Left lung (tissue), 10 donors: ENCODE data around the gene SRCIN1. TPM values are rescaled to one million over a fixed set of nuclear protein-coding genes. Genes with fewer than 3 reads are reported as not detected.
A peak's percentile ranks its signal among the peaks of the same experiment; 100 is the strongest.
"Not testable (repeated sequence)": the region's sequence is repeated elsewhere in the genome, so short reads cannot be mapped to it uniquely, and the experiment has no call there.

Experiments
- ATAC-seq: fragments of 200-7000 bp; cut with Tn5 transposase; one replicate; pipeline ENCODE4 v1.9.1; 2020; ENCODE audit warnings: moderate library complexity
- DNase-seq, 4 donors: peaks; one replicate each; pipeline ENCODE4 v3.0.0-alpha.2; 2013 to 2020
- H3K27ac ChIP-seq, 2 donors: fragments of 200-600 bp; sonication (generic) in 1 of 2; one replicate each; pipeline versions ENCODE4 v1.5.0 to v1.8.0; 2020 to 2021
- H3K27me3 ChIP-seq, 2 donors: fragments of 200-600 bp; sonication (generic) in 1 of 2; one replicate each; pipeline versions ENCODE4 v1.5.0 to v1.8.0; 2020 to 2021
- H3K36me3 ChIP-seq, 2 donors: fragments of 200-600 bp; sonication (generic) in 1 of 2; one replicate each; pipeline versions ENCODE4 v1.5.0 to v1.8.0; 2020 to 2021
- H3K4me1 ChIP-seq, 2 donors: fragments of 200-600 bp; one replicate each; pipeline ENCODE4 v1.8.0; 2021
- H3K4me3 ChIP-seq, 2 donors: fragments of 200-600 bp; sonication (generic) in 1 of 2; one replicate each; pipeline versions ENCODE4 v1.5.0 to v1.8.0; 2020 to 2021; ENCODE audit warnings: mild to moderate bottlenecking in 1 of 2
- H3K9me3 ChIP-seq, 2 donors: fragments of 200-600 bp; sonication (generic) in 1 of 2; one replicate each; pipeline versions ENCODE4 v1.5.0 to v1.8.0; 2020 to 2021
- CTCF ChIP-seq, 2 donors: fragments of 200-600 bp; sonication (generic) in 1 of 2; IDR thresholded peaks; one replicate each; pipeline versions ENCODE4 v1.5.0 to v1.8.0; 2021; ENCODE audit warnings: antibody characterized with exemption in 2 of 2
- intact Hi-C, 2 donors: fragments of 100-400 bp; cut with DNase I; formaldehyde crosslinking; loops; one replicate each; pipeline versions ENCODE4 v1.11.2 to v1.14.2; 2022
- polyA plus RNA-seq, 6 donors: library from polyadenylated mRNA; unstranded; fragments of 120-200 nt; gene quantifications; one replicate each; pipeline ENCODE4 v1.2.1, GENCODE V29; 2013; ENCODE audit not compliant: insufficient read length in 6 of 6
- total RNA-seq, 2 donors: library from RNA; stranded (reverse); fragmentation: NEBNext Ultra II Directional; extraction: Animal tissue kit (Norgen Biotek cat#: 25700); gene quantifications; one replicate each; pipeline ENCODE4 v1.2.1, GENCODE V29; 2021
- donor health status: DM: no; HTN: yes; CAD: no.
- donor health status: DM: no; HTN: no; CAD: no.

SRCIN1 gene
- total and polyA plus RNA-seq, 8 donors, result 2.7 to 10.6 (median 7.4) TPM

DNA sequence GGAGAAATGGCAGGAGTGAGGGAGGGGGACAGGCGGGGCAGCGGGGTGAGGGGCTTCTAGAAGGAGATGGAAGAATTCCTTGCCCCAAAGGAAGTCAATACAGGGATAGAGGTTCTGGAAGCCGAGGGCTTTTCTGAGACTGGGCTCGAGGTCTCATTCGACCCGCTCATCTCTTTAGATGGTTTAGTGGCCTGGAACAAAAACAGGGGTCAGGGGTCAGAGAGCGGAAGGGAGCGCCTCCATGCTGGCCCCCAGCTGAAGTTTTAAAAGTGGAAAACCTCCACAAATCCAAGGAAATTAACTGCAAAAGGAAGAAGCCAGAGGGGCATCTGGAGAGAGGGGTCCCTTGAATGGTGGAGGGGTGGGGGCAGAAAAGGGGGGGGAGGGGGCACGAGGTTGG is 72.5 kb downstream of the SRCIN1 start:
- Histone ChIP-seq H3K9me3 (no peaks in the 10 kb centered on the region), H3K27ac (no peak overlapping the region), H3K4me3 (no peak overlapping the region), H3K4me1 (no peaks in the 10 kb centered on the region), H3K27me3 (peaks cover 0 to 93% of the 10 kb centered on the region in 2 donors), H3K36me3 (no peaks in the 10 kb centered on the region)
- no peak for TF ChIP-seq CTCF (IDR thresholded peaks at IDR 0.05)
- intact Hi-C loops, result no loop called here
- peak in 1 of 4 donors; percentile 21 for DNase-seq
- ATAC-seq, result no peak

DNA sequence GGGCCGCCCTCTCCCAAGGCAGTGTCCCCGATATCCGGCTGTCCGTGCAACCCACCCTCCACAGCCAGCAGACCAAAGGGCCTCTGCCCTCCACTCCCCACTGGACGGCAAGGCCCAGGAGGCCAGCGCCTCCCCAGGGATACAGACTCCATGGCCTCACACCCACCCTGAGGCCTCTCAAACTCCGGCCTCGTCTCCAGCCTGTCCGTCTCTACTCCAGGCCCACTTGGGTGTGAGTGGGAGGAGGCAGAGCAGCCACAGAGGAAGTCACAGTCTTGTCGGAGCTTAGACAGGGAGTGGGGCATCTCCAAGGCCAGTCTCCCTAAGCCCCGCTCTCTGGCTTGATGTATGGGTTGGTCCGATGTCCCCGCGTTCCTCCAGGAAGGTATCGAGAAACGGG is 73.3 kb downstream of the SRCIN1 start:
- TF ChIP-seq CTCF (IDR thresholded peaks at IDR 0.05), result no peak
- no peaks in the 10 kb centered on the region for H3K36me3 ChIP-seq
- H3K9me3 ChIP-seq, result no peaks in the 10 kb centered on the region
- ATAC-seq (no peak), DNase-seq (peak in 1 of 4 donors; percentile 56)
- H3K27ac ChIP-seq, result no peak overlapping the region
- no peaks in the 10 kb centered on the region for H3K4me1 ChIP-seq
- H3K4me3 ChIP-seq, result no peak overlapping the region
- H3K27me3 ChIP-seq, result peaks cover 0 to 93% of the 10 kb centered on the region in 2 donors
- intact Hi-C loops, result no loop called here

GRCh38 chr17:38531761-38532160 is 74.0 kb downstream of the SRCIN1 start:
- H3K4me3 ChIP-seq, H3K27ac ChIP-seq, H3K9me3 ChIP-seq, H3K36me3 ChIP-seq, ATAC-seq, H3K4me1 ChIP-seq, intact Hi-C loops: not testable (repeated sequence)
- peaks cover 0 to 91% of the 10 kb centered on the region in 2 donors for H3K27me3 ChIP-seq
- peak in 1 of 4 donors; percentile 58 for DNase-seq

DNA sequence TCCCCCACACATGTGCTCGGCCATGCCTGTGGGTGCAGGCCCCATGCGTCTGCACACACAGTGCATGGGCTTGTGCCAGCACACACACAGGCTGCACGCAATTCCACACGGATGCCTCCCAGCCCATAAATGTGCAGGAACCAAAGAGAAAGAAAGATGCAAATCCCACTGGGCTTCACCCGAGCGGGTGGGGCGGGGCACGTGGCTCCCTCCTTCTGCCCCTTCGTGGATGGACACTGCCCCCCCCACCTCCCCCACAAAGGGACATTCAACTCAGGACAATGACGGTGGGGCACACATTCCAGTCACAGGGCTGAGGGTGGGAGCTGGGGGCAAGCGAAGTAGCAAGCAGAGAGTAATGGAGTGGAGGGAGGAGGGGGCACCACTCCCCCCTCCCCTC is 74.9 kb downstream of the SRCIN1 start:
- peaks cover 0 to 82% of the 10 kb centered on the region in 2 donors for H3K27me3 ChIP-seq
- intact Hi-C loops, H3K4me3 ChIP-seq, H3K27ac ChIP-seq, H3K9me3 ChIP-seq, H3K36me3 ChIP-seq, ATAC-seq, H3K4me1 ChIP-seq: not testable (repeated sequence)
- peak in 1 of 4 donors; percentile 33 for DNase-seq

DNA sequence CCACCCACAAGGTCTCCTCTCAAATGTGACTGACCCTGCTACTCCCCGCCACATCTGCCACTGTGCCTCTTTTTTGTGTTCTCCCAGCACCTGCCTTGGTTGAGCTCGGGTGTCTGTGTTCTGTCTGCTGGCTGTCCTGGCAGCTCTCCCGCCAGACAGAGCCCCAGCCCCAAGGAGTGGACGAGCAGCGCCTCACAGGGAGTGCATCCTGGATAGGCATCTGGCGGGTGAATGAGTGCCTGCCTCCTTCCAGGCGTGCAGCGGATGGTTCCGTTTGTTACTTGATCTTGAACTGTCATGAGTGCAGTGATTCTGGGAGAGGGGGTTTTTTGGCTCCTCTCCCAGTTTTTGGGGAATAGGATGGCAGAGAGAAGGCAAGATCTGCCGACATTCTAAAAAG is 77.6 kb downstream of the SRCIN1 start:
- H3K36me3 ChIP-seq, ATAC-seq, H3K27ac ChIP-seq, H3K4me3 ChIP-seq, intact Hi-C loops, H3K9me3 ChIP-seq, H3K4me1 ChIP-seq: not testable (repeated sequence)
- peak in 1 of 4 donors; percentile 42 for DNase-seq
- peaks cover 0 to 57% of the 10 kb centered on the region in 2 donors for H3K27me3 ChIP-seq

- ATAC-seq, H3K9me3 ChIP-seq, H3K36me3 ChIP-seq, H3K27ac ChIP-seq, H3K4me3 ChIP-seq, H3K4me1 ChIP-seq, intact Hi-C loops: not testable (repeated sequence)
- H3K27me3 ChIP-seq, result peaks cover 0 to 41% of the 10 kb centered on the region in 2 donors
- peak in 1 of 4 donors; percentile 6 for DNase-seq
These were observed 79.2 kb downstream of the SRCIN1 start for GRCh38 chr17:38526526-38526925.

GRCh38 chr17:38512473-38513058 is 93.2 kb downstream of the SRCIN1 start:
- DNase-seq (peak in 1 of 4 donors; percentile 44), ATAC-seq (no peak)
- no peak overlapping the region for H3K27ac ChIP-seq
- TF ChIP-seq CTCF (IDR thresholded peaks at IDR 0.05), result no peak
- intact Hi-C loops, result no loop called here
- peaks cover 0 to 12% of the 10 kb centered on the region in 2 donors for H3K4me1 ChIP-seq
- peaks cover 0 to 2% of the 10 kb centered on the region in 2 donors for H3K36me3 ChIP-seq
- no peak overlapping the region for H3K4me3 ChIP-seq
- H3K27me3 ChIP-seq, result peaks cover 0 to 36% of the 10 kb centered on the region in 2 donors
- no peaks in the 10 kb centered on the region for H3K9me3 ChIP-seq
